Keratinocyte (primary cell): ENCODE results near the gene KCNC3.

Source experiments
- CTCF ChIP-seq, 3 experiments: IDR thresholded peaks in 1 of 3; conservative IDR thresholded peaks in 1 of 3; optimal IDR thresholded peaks in 1 of 3; 2 replicates in 2 of 3; 3 replicates in 1 of 3; pipeline versions ENCODE3 to v1.5.1; 2011; ENCODE audit warnings: low read length in 3 of 3, mild to moderate bottlenecking in 3 of 3, moderate library complexity in 2 of 3, control low read depth in 1 of 3, inconsistent platforms in 1 of 3; ENCODE audit not compliant: insufficient read depth in 2 of 3; ENCODE audit errors: extremely low read depth in 1 of 3
- EZH2 ChIP-seq: IDR thresholded peaks from one replicate; pipeline ENCODE4 v1.6.1; 2012; ENCODE audit warnings: inconsistent platforms, mild to moderate bottlenecking, low read length, moderate library complexity

GRCh38 chr19:50333235-50333736, 4.1 kb upstream of the KCNC3 start:
- TF ChIP-seq CTCF (optimal IDR thresholded peaks at IDR 0.05 in 1 of 3, IDR thresholded peaks at IDR 0.05 in 1 of 3, conservative IDR thresholded peaks at IDR 0.05 in 1 of 3; ENCODE audit: extremely low read depth in 1 of 3, insufficient read depth in 2 of 3, low read length in 3 of 3) (no peak), EZH2 (no peak)
